HCT116 (cell line): ENCODE data around the gene FHOD3. TPM values are rescaled to one million over a fixed set of nuclear protein-coding genes. Genes with fewer than 3 reads are reported as not detected.

ENCODE experiments used
- ATAC-seq: fragments of 200-7000 bp; cut with Tn5 transposase; 2 replicates; pipeline ENCODE4 v1.9.1; 2020; ENCODE audit warnings: mild to moderate bottlenecking, moderate library complexity
- BruUV-seq: library from RNA; stranded (reverse); fragments of 400-500 nt; replicated peaks from 2 replicates; lab custom pipeline; 2021; lab: Mats Ljungman, UMichigan
- CTCF ChIA-PET: fragments of 300-600 bp; sonication (Branson Sonifier 250); formaldehyde crosslinking; loops from one replicate; lab custom pipeline; 2021; ENCODE audit warnings: antibody characterized with exemption; lab: Charles Lee
- POLR2A ChIA-PET: fragments of 300-600, 350-600 bp; sonication (Branson Sonifier 250); formaldehyde crosslinking; loops from one replicate; lab custom pipeline; 2021; ENCODE audit warnings: antibody characterized with exemption; lab: Charles Lee
- RAD21 ChIA-PET, 2 experiments: fragments of 300-600 bp; sonication (Branson Sonifier 250); formaldehyde crosslinking; loops; one replicate each; lab custom pipeline; 2023; ENCODE audit warnings: low total read pairs in 2 of 2; ENCODE audit not compliant: uncharacterized antibody in 2 of 2, unreplicated experiment in 2 of 2, low non-redundant PET in 1 of 2; lab: Charles Lee
- DNase-seq: peaks from one replicate; pipeline ENCODE4 v3.0.0-alpha.2; 2010; ENCODE audit warnings: low read depth, low spot score
- H2AFZ ChIP-seq: fragments of 200-600 bp; shearing (Covaris generic), sonication (generic); 2 replicates; pipeline ENCODE4 v1.6.1; 2017; ENCODE audit warnings: low read depth, mixed run types, mixed read lengths, antibody characterized with exemption, low read length; ENCODE audit not compliant: poor library complexity, severe bottlenecking
- H3K27ac ChIP-seq: 2 replicates; pipeline ENCODE4 v1.5.1; 2012; ENCODE audit warnings: low read depth, low read length
- H3K27me3 ChIP-seq: fragments of 200-600 bp; sonication (generic); 2 replicates; pipeline ENCODE4 v1.6.1; 2016; ENCODE audit warnings: mixed run types, low read length, mixed read lengths; ENCODE audit not compliant: insufficient read depth
- H3K36me3 ChIP-seq, 2 experiments: fragments of 200-500 bp in 1 of 2; fragments of 200-600 bp in 1 of 2; sonication (Bioruptor generic) in 1 of 2; sonication (generic) in 1 of 2; 2 replicates each; pipeline versions ENCODE4 v1.5.1 to v1.6.1; 2014 to 2016; ENCODE audit warnings: low read length in 2 of 2, inconsistent platforms in 1 of 2, mixed read lengths in 1 of 2, mixed run types in 1 of 2; ENCODE audit not compliant: insufficient read depth in 2 of 2, control insufficient read depth in 1 of 2
- H3K4me1 ChIP-seq, 2 experiments: fragments of 200-600 bp in 1 of 2; sonication (generic) in 1 of 2; 2 replicates each; pipeline versions ENCODE4 v1.5.1 to v1.6.1; 2012 to 2017; ENCODE audit warnings: low read length in 2 of 2, inconsistent platforms in 1 of 2, mild to moderate bottlenecking in 1 of 2, mixed read lengths in 1 of 2, mixed run types in 1 of 2, moderate library complexity in 1 of 2; ENCODE audit not compliant: insufficient read depth in 2 of 2, control insufficient read depth in 1 of 2
- H3K4me2 ChIP-seq: fragments of 200-600 bp; sonication (generic); 2 replicates; pipeline ENCODE4 v1.6.1; 2017; ENCODE audit warnings: mixed run types, low read length, mixed read lengths
- H3K4me3 ChIP-seq, 2 experiments: fragments of 200-600 bp in 1 of 2; sonication (generic) in 1 of 2; replicated peaks in 1 of 2; 2 replicates each; pipeline ENCODE4 v1.5.1; 2011 to 2016; ENCODE audit warnings: low read length in 2 of 2, control low read depth in 1 of 2, low read depth in 1 of 2, mild to moderate bottlenecking in 1 of 2, mixed read lengths in 1 of 2, mixed run types in 1 of 2
- H3K79me2 ChIP-seq: fragments of 200-600 bp; sonication (generic); 2 replicates; pipeline ENCODE4 v1.6.1; 2017; ENCODE audit warnings: mild to moderate bottlenecking, mixed run types, low read length, moderate library complexity, mixed read lengths; ENCODE audit not compliant: insufficient read depth
- H3K9ac ChIP-seq: fragments of 200-600 bp; sonication (generic); 2 replicates; pipeline ENCODE4 v1.6.1; 2016; ENCODE audit warnings: low read length, mixed read lengths
- H3K9me2 ChIP-seq: fragments of 200-600 bp; sonication (generic), shearing (Covaris generic); 2 replicates; pipeline ENCODE4 v1.6.1; 2017; ENCODE audit warnings: mixed run types, mild to moderate bottlenecking, moderate library complexity; ENCODE audit not compliant: insufficient read depth
- H3K9me3 ChIP-seq, 2 experiments: fragments of 200-500 bp in 1 of 2; fragments of 200-600 bp in 1 of 2; sonication (Bioruptor generic) in 1 of 2; sonication (generic) in 1 of 2; 2 replicates each; pipeline ENCODE4 v1.6.1; 2014 to 2017; ENCODE audit warnings: low read length in 2 of 2, mixed read lengths in 2 of 2, inconsistent platforms in 1 of 2, low read depth in 1 of 2, mild to moderate bottlenecking in 1 of 2, mixed run types in 1 of 2, moderate library complexity in 1 of 2; ENCODE audit not compliant: control insufficient read depth in 1 of 2, insufficient read depth in 1 of 2
- H4K20me1 ChIP-seq: fragments of 200-600 bp; sonication (generic), shearing (Covaris generic); 2 replicates; pipeline ENCODE4 v1.6.1; 2017; ENCODE audit warnings: mixed run types, mild to moderate bottlenecking, moderate library complexity; ENCODE audit not compliant: insufficient read depth
- CBX3 ChIP-seq: IDR thresholded peaks from 2 replicates; pipeline ENCODE4 v1.6.1; 2012; ENCODE audit warnings: low read depth
- CEBPB ChIP-seq: IDR thresholded peaks from 2 replicates; pipeline ENCODE4 v1.6.1; 2012; ENCODE audit warnings: low read depth
- EZH2 ChIP-seq: fragments of 200-600 bp; sonication (generic); IDR thresholded peaks from 2 replicates; pipeline ENCODE4 v1.6.1; 2017; ENCODE audit warnings: antibody characterized with exemption, mixed run types
- EZH2phosphoT487 ChIP-seq: fragments of 200-600 bp; IDR thresholded peaks from 2 replicates; pipeline ENCODE4 v1.6.1; 2018; ENCODE audit warnings: antibody characterized with exemption, borderline replicate concordance
- JUND ChIP-seq: IDR thresholded peaks from 2 replicates; pipeline ENCODE4 v1.6.1; 2012
- POLR2A ChIP-seq: IDR thresholded peaks from 2 replicates; pipeline ENCODE4 v1.7.0; 2011; ENCODE audit warnings: borderline replicate concordance; ENCODE audit not compliant: insufficient read depth, insufficient read length; ENCODE audit errors: extremely low read depth
- SIN3A ChIP-seq: IDR thresholded peaks from 2 replicates; pipeline ENCODE4 v1.6.1; 2012; ENCODE audit warnings: low read depth
- TCF7L2 ChIP-seq: IDR thresholded peaks from 2 replicates; pipeline ENCODE4 v1.7.0; 2011; ENCODE audit warnings: borderline replicate concordance, inconsistent platforms; ENCODE audit not compliant: insufficient read depth, insufficient read length; ENCODE audit errors: extremely low read depth
- YY1 ChIP-seq: IDR thresholded peaks from 2 replicates; pipeline ENCODE4 v1.6.1; 2011; ENCODE audit warnings: low read length, low read depth, moderate library complexity, mild to moderate bottlenecking; ENCODE audit not compliant: insufficient replicate concordance; ENCODE audit errors: extremely low read depth
- ZFX ChIP-seq: fragments of 450-650 bp; IDR thresholded peaks from 2 replicates; pipeline ENCODE4 v1.6.1; 2017
- intact Hi-C: fragments of 100-400 bp; cut with micrococcal nuclease; formaldehyde crosslinking; loops from 2 replicates; pipeline ENCODE4 v1.10.0; 2022
- total RNA-seq: library from RNA; stranded (reverse); gene quantifications from one replicate; pipeline ENCODE4 v1.2.1, GENCODE V29; 2021; ENCODE audit not compliant: unreplicated experiment
- TF ChIP-seq, protein P1 (sequence below): IDR thresholded peaks from 2 replicates; pipeline ENCODE4 v1.6.1; 2012
- TF ChIP-seq, protein P2 (sequence below), 3 experiments: fragments of 200-600 bp in 1 of 3; sonication (generic) in 1 of 3; IDR thresholded peaks in 2 of 3; conservative IDR thresholded peaks in 1 of 3; 2 replicates each; pipeline ENCODE4 v1.5.1; 2012 to 2017; ENCODE audit warnings: low read depth in 2 of 3, low read length in 2 of 3, antibody characterized with exemption in 1 of 3, borderline replicate concordance in 1 of 3, control low read depth in 1 of 3, mild to moderate bottlenecking in 1 of 3, mixed read lengths in 1 of 3, mixed run types in 1 of 3, moderate library complexity in 1 of 3; ENCODE audit not compliant: insufficient read depth in 1 of 3
- TF ChIP-seq, protein P3 (sequence below): IDR thresholded peaks from 2 replicates; pipeline ENCODE4 v1.6.1; 2012; ENCODE audit warnings: low read depth

FHOD3 gene
- total RNA-seq, 1 experiment from 2014 or later: 4.0 TPM

DNA sequence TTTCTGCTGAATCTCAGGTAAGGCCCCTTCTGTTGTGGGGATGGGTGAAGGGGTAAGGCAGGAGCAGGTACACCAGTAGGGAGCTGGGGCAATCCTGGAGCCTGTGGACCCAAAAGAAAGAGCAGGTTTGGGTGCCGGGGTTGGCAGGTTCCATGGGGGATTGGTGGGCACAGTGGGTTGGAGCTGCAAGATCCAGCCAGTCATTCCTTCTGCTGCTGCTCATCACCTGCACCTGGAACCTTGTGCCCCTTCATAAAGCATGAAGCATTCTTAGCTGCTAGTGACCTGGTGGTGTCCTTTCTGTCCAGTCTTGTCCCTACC, 24.9 kb downstream of the FHOD3 start:
- no peak overlapping the region for H3K9ac ChIP-seq
- TF ChIP-seq POLR2A (no peak), EZH2 (no peak), YY1 (no peak), ZFX (no peak), CEBPB (no peak), SIN3A (no peak), CBX3 (no peak), TCF7L2 (no peak), JUND (no peak), EZH2phosphoT487 (no peak)
- TF ChIP-seq, protein P1, sequence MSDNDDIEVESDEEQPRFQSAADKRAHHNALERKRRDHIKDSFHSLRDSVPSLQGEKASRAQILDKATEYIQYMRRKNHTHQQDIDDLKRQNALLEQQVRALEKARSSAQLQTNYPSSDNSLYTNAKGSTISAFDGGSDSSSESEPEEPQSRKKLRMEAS: no peak
- TF ChIP-seq, protein P2, sequence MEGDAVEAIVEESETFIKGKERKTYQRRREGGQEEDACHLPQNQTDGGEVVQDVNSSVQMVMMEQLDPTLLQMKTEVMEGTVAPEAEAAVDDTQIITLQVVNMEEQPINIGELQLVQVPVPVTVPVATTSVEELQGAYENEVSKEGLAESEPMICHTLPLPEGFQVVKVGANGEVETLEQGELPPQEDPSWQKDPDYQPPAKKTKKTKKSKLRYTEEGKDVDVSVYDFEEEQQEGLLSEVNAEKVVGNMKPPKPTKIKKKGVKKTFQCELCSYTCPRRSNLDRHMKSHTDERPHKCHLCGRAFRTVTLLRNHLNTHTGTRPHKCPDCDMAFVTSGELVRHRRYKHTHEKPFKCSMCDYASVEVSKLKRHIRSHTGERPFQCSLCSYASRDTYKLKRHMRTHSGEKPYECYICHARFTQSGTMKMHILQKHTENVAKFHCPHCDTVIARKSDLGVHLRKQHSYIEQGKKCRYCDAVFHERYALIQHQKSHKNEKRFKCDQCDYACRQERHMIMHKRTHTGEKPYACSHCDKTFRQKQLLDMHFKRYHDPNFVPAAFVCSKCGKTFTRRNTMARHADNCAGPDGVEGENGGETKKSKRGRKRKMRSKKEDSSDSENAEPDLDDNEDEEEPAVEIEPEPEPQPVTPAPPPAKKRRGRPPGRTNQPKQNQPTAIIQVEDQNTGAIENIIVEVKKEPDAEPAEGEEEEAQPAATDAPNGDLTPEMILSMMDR (IDR thresholded peaks at IDR 0.05 in 2 of 3, conservative IDR thresholded peaks at IDR 0.05 in 1 of 3; ENCODE audit: borderline replicate concordance in 1 of 3, insufficient read depth in 1 of 3, low read depth in 2 of 3, low read length in 2 of 3): no peak
- TF ChIP-seq, protein P3, sequence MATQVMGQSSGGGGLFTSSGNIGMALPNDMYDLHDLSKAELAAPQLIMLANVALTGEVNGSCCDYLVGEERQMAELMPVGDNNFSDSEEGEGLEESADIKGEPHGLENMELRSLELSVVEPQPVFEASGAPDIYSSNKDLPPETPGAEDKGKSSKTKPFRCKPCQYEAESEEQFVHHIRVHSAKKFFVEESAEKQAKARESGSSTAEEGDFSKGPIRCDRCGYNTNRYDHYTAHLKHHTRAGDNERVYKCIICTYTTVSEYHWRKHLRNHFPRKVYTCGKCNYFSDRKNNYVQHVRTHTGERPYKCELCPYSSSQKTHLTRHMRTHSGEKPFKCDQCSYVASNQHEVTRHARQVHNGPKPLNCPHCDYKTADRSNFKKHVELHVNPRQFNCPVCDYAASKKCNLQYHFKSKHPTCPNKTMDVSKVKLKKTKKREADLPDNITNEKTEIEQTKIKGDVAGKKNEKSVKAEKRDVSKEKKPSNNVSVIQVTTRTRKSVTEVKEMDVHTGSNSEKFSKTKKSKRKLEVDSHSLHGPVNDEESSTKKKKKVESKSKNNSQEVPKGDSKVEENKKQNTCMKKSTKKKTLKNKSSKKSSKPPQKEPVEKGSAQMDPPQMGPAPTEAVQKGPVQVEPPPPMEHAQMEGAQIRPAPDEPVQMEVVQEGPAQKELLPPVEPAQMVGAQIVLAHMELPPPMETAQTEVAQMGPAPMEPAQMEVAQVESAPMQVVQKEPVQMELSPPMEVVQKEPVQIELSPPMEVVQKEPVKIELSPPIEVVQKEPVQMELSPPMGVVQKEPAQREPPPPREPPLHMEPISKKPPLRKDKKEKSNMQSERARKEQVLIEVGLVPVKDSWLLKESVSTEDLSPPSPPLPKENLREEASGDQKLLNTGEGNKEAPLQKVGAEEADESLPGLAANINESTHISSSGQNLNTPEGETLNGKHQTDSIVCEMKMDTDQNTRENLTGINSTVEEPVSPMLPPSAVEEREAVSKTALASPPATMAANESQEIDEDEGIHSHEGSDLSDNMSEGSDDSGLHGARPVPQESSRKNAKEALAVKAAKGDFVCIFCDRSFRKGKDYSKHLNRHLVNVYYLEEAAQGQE: no peak
- TF ChIP-seq, all 23 proteins: peak for 0
- Histone ChIP-seq H3K27me3 (peaks cover 7% of the 10 kb centered on the region; the same call in 1 of the 2 replicates), H3K4me1 (peaks cover 4 to 13% of the 10 kb centered on the region in 2 experiments; a peak in 3 of 4 replicates), H3K79me2 (no peaks in the 10 kb centered on the region), H3K27ac (no peak overlapping the region), H3K9me2 (no peaks in the 10 kb centered on the region), H2AFZ (no peak overlapping the region), H3K4me3 (no peak overlapping the region), H4K20me1 (no peaks in the 10 kb centered on the region), H3K9me3 (no peaks in the 10 kb centered on the region), H3K36me3 (no peaks in the 10 kb centered on the region), H3K4me2 (no peak overlapping the region)
- no TSS peak for BruUV-seq
- DNase-seq (no peak), ATAC-seq (no peak)
- intact Hi-C loops: no loop called here
- ChIA-PET RAD21 (no interaction called here), POLR2A (no interaction called here), CTCF (no interaction called here)
